Large intestine (tissue), 3 donors: ENCODE data around the gene ATP8A2. TPM values are rescaled to one million over a fixed set of nuclear protein-coding genes. Genes with fewer than 3 reads are reported as not detected.
"Not testable (repeated sequence)": the region's sequence is repeated elsewhere in the genome, so short reads cannot be mapped to it uniquely, and the experiment has no call there.

Experiments
- DNase-seq, 2 donors: peaks; one replicate each; pipeline versions ENCODE4 v3.0.0 to v3.0.0-alpha.2; 2013
- H3K27ac ChIP-seq: one replicate; pipeline ENCODE4 v1.5.1; 2013; ENCODE audit warnings: low read length
- H3K27me3 ChIP-seq: 2 replicates; pipeline ENCODE4 v1.6.1; 2013; ENCODE audit warnings: low read length; ENCODE audit not compliant: control insufficient read depth, insufficient read depth
- H3K36me3 ChIP-seq: 2 replicates; pipeline ENCODE4 v1.6.1; 2013; ENCODE audit warnings: low read length; ENCODE audit not compliant: control insufficient read depth, insufficient read depth
- H3K4me1 ChIP-seq: one replicate; pipeline ENCODE4 v1.6.1; 2013; ENCODE audit warnings: low read length; ENCODE audit not compliant: control insufficient read depth, insufficient read depth
- H3K4me3 ChIP-seq: one replicate; pipeline ENCODE4 v1.5.1; 2013; ENCODE audit warnings: low read length
- H3K9me3 ChIP-seq: one replicate; pipeline ENCODE4 v1.6.1; 2013; ENCODE audit warnings: mild to moderate bottlenecking, low read depth, low read length, moderate library complexity; ENCODE audit not compliant: control insufficient read depth
- WGBS: methylation state at CpG from one replicate; pipeline ENCODE4 v1.1.5; 2013; ENCODE audit warnings: low lambda C conversion rate; ENCODE audit not compliant: insufficient coverage; 5-methylcytosine and 5-hydroxymethylcytosine counted together
- polyA plus RNA-seq: library from polyadenylated mRNA; unstranded; fragments of 120-200 nt; gene quantifications from one replicate; pipeline ENCODE4 v1.2.1, GENCODE V29; 2013

ATP8A2 gene
- polyA plus RNA-seq, 1 donor, result 2.3 TPM

- Histone ChIP-seq H3K4me1 (no peaks in the 10 kb centered on the region), H3K4me3 (no peak overlapping the region), H3K9me3 (peaks cover 4% of the 10 kb centered on the region), H3K27ac (no peak overlapping the region), H3K36me3 (no peaks in the 10 kb centered on the region), H3K27me3 (no peaks in the 10 kb centered on the region)
- DNase-seq, result no peak
- WGBS, result no CpG with 5 or more reads among the region's 2 CpGs
Observed at GRCh38 chr13:25528266-25528665, 156.5 kb downstream of the ATP8A2 start.

- no CpG with 5 or more reads among the region's 3 CpGs for WGBS
- Histone ChIP-seq H3K27ac (no peak overlapping the region), H3K9me3 (peaks cover 4% of the 10 kb centered on the region), H3K4me1 (no peaks in the 10 kb centered on the region), H3K36me3 (no peaks in the 10 kb centered on the region), H3K27me3 (no peaks in the 10 kb centered on the region), H3K4me3 (no peak overlapping the region)
- DNase-seq, result no peak
Observed at GRCh38 chr13:25529425-25529824, 157.7 kb downstream of the ATP8A2 start.

- H3K27ac ChIP-seq, result no peak overlapping the region
- no peaks in the 10 kb centered on the region for H3K9me3 ChIP-seq
- H3K4me3 ChIP-seq, result no peak overlapping the region
- 77% methylated on average over 2 of the region's 3 CpGs for WGBS
- H3K27me3 ChIP-seq, result no peaks in the 10 kb centered on the region
- no peaks in the 10 kb centered on the region for H3K4me1 ChIP-seq
- DNase-seq, result no peak
- H3K36me3 ChIP-seq, result no peaks in the 10 kb centered on the region
Observed at GRCh38 chr13:25538276-25538675, 166.5 kb downstream of the ATP8A2 start.

- no peak overlapping the region for H3K4me3 ChIP-seq
- DNase-seq, result no peak
- no CpG with 5 or more reads among the region's 4 CpGs for WGBS
- H3K36me3 ChIP-seq, result no peaks in the 10 kb centered on the region
- H3K27ac ChIP-seq, result no peak overlapping the region
- H3K27me3 ChIP-seq, result no peaks in the 10 kb centered on the region
- H3K4me1 ChIP-seq, result no peaks in the 10 kb centered on the region
- no peaks in the 10 kb centered on the region for H3K9me3 ChIP-seq
Observed at GRCh38 chr13:25541434-25542123, 169.8 kb downstream of the ATP8A2 start.

GRCh38 chr13:25548991-25549390, 177.2 kb downstream of the ATP8A2 start:
- H3K27me3 ChIP-seq, result not testable (repeated sequence)
- no CpG with 5 or more reads among the region's 9 CpGs for WGBS

GRCh38 chr13:25561812-25562211, 190.0 kb downstream of the ATP8A2 start:
- no peaks in the 10 kb centered on the region for H3K4me1 ChIP-seq
- WGBS, result no CpG with 5 or more reads among the region's 7 CpGs
- no peaks in the 10 kb centered on the region for H3K9me3 ChIP-seq
- no peak overlapping the region for H3K4me3 ChIP-seq
- no peaks in the 10 kb centered on the region for H3K36me3 ChIP-seq
- no peak overlapping the region for H3K27ac ChIP-seq
- no peak for DNase-seq
- H3K27me3 ChIP-seq, result no peaks in the 10 kb centered on the region

More at GRCh38 chr13:25548991-25549390, 177.2 kb downstream of the ATP8A2 start:
- H3K4me1 ChIP-seq, DNase-seq, H3K4me3 ChIP-seq, H3K9me3 ChIP-seq, H3K36me3 ChIP-seq, H3K27ac ChIP-seq: not testable (repeated sequence)

GRCh38 chr13:25570185-25570584, 198.4 kb downstream of the ATP8A2 start:
- no peaks in the 10 kb centered on the region for H3K9me3 ChIP-seq
- no peak overlapping the region for H3K4me3 ChIP-seq
- H3K27me3 ChIP-seq, result no peaks in the 10 kb centered on the region
- no peaks in the 10 kb centered on the region for H3K36me3 ChIP-seq
- no peak for DNase-seq
- no peaks in the 10 kb centered on the region for H3K4me1 ChIP-seq
- 80% methylated on average over 1 of the region's 14 CpGs for WGBS
- H3K27ac ChIP-seq, result no peak overlapping the region

GRCh38 chr13:25571237-25571636, 199.5 kb downstream of the ATP8A2 start:
- DNase-seq, result no peak
- Histone ChIP-seq H3K4me3 (no peak overlapping the region), H3K9me3 (no peaks in the 10 kb centered on the region), H3K36me3 (no peaks in the 10 kb centered on the region), H3K4me1 (no peaks in the 10 kb centered on the region), H3K27me3 (peaks cover 2% of the 10 kb centered on the region), H3K27ac (no peak overlapping the region)
- WGBS, result no CpG with 5 or more reads among the region's 2 CpGs

GRCh38 chr13:25572171-25572570, 200.4 kb downstream of the ATP8A2 start:
- no CpG with 5 or more reads among the region's 8 CpGs for WGBS

GRCh38 chr13:25574437-25575411, 202.9 kb downstream of the ATP8A2 start:
- peak; percentile 63 to 70 for DNase-seq
- 11% methylated on average over 3 of the region's 8 CpGs for WGBS
- Histone ChIP-seq H3K4me1 (no peaks in the 10 kb centered on the region), H3K9me3 (no peaks in the 10 kb centered on the region), H3K36me3 (no peaks in the 10 kb centered on the region), H3K4me3 (no peak overlapping the region), H3K27ac (no peak overlapping the region), H3K27me3 (peaks cover 3% of the 10 kb centered on the region)

More at GRCh38 chr13:25572171-25572570, 200.4 kb downstream of the ATP8A2 start:
- not testable (repeated sequence) for H3K4me1 ChIP-seq, H3K9me3 ChIP-seq, H3K36me3 ChIP-seq, DNase-seq, H3K27ac ChIP-seq, H3K27me3 ChIP-seq, H3K4me3 ChIP-seq
